GM12892 (cell line): Measurements from ENCODE around the gene DSCAML1.

ENCODE experiments used
- DNase-seq: peaks from one replicate; pipeline ENCODE4 v3.0.0; 2011; ENCODE audit not compliant: insufficient read length
- FAIRE-seq: peaks from 2 replicates; lab custom pipeline; 2011; peaks lifted over from hg19 to GRCh38; lab: Jason Lieb, UNC
- POLR2A ChIP-seq: IDR thresholded peaks from 2 replicates; pipeline ENCODE4 v1.6.1; 2011; ENCODE audit warnings: low read depth, low read length, control low read depth
- POLR2AphosphoS5 ChIP-seq: IDR thresholded peaks from 2 replicates; pipeline ENCODE4 v1.6.1; 2011; ENCODE audit warnings: low read depth, low read length, control low read depth
- TAF1 ChIP-seq: IDR thresholded peaks from 2 replicates; pipeline ENCODE4 v1.6.1; 2011; ENCODE audit warnings: low read depth, mild to moderate bottlenecking, control low read depth, low read length, borderline replicate concordance

Gene DSCAML1

DNA sequence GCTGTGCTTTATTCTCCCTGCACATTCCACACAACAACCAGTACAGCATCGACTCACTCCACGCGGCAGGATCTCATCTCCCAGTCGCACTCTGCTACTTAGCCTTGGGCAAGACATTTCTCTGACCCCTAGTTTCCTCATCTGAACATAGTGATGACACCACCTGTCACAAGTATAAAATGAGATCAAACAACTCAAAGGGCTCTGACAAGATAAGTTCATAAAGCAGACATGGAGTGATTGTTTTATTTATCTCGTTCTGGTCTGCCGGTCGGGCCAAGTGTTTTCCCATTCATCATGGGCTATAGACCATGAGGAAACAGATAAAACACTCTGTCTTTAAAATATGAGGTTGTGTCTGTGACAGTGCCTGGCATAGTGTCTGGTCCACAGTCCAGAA is 35.0 kb downstream of the DSCAML1 start:
- no peak for TF ChIP-seq POLR2A
- no peak for DNase-seq
- peak; percentile 61 for FAIRE-seq

- FAIRE-seq (no peak), DNase-seq (no peak)
- TF ChIP-seq TAF1: no peak
- no peak for TF ChIP-seq POLR2AphosphoS5
- no peak for TF ChIP-seq POLR2A
These were observed 37.7 kb downstream of the DSCAML1 start for GRCh38 chr11:117759305-117759704.

DNA sequence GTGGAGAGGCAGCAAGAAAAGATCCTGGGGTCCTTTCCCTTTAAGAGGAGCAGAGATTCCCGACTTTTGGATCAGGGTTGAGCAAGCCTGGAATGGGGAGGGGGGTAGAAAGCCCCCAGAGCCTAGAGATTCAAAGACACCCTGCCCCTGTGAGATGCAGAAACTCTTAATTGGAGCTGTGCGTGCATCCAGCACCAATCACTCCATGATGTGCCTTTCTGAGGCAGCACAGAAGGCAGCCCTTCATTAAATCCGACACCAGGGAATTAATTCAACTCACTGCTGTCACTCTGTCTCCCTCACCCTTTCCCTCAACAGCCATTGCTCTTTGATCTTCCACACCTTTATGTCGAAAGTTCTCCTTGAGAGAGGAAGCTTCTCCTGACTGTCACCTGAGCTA is 43.0 kb downstream of the DSCAML1 start:
- TF ChIP-seq TAF1 (no peak), POLR2AphosphoS5 (no peak), POLR2A (no peak)
- no peak for FAIRE-seq
- no peak for DNase-seq

DNA sequence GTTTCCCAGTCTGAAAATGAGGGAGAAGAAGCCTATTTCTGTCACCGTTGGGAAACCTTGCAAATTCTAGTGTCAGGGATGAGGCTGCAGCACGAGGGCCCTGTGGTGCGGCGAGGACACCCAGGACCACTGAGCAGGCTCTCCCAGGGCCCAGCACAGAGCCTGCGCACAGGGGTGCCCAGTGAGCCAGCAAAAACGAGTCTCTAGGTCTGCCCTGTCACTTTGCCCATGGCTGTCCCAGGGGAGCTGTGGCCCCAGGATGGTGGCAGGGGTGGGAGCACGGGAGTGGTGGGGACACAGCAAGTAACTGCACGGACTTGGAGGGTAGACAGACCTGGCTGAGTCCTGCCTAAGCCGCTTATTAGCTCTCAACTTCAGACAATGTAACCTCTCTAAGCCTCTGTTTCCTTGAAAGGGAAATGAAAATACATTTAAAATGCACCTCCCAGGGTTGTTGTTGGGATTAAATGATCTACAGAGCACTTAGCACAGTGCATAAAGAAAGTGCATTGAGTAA is 44.2 kb downstream of the DSCAML1 start:
- no peak for DNase-seq
- no peak for FAIRE-seq
- TF ChIP-seq TAF1 (no peak), POLR2A (no peak), POLR2AphosphoS5 (no peak)

- FAIRE-seq (no peak), DNase-seq (no peak)
- no peak for TF ChIP-seq POLR2A
These were observed 44.9 kb downstream of the DSCAML1 start for GRCh38 chr11:117752071-117752470.

- FAIRE-seq: no peak
- TF ChIP-seq POLR2AphosphoS5 (no peak), TAF1 (no peak)
These were observed 45.9 kb downstream of the DSCAML1 start for GRCh38 chr11:117750916-117751662.

GRCh38 chr11:117750357-117750756 is 46.7 kb downstream of the DSCAML1 start:
- FAIRE-seq (no peak), DNase-seq (no peak)
- TF ChIP-seq POLR2AphosphoS5 (no peak), POLR2A (no peak), TAF1 (no peak)

More at GRCh38 chr11:117750916-117751662, 45.9 kb downstream of the DSCAML1 start:
- no peak for DNase-seq

- TF ChIP-seq POLR2A (no peak), POLR2AphosphoS5 (no peak), TAF1 (no peak)
- DNase-seq: no peak
- FAIRE-seq: no peak
These were observed 47.5 kb downstream of the DSCAML1 start for GRCh38 chr11:117749541-117749910.

DNA sequence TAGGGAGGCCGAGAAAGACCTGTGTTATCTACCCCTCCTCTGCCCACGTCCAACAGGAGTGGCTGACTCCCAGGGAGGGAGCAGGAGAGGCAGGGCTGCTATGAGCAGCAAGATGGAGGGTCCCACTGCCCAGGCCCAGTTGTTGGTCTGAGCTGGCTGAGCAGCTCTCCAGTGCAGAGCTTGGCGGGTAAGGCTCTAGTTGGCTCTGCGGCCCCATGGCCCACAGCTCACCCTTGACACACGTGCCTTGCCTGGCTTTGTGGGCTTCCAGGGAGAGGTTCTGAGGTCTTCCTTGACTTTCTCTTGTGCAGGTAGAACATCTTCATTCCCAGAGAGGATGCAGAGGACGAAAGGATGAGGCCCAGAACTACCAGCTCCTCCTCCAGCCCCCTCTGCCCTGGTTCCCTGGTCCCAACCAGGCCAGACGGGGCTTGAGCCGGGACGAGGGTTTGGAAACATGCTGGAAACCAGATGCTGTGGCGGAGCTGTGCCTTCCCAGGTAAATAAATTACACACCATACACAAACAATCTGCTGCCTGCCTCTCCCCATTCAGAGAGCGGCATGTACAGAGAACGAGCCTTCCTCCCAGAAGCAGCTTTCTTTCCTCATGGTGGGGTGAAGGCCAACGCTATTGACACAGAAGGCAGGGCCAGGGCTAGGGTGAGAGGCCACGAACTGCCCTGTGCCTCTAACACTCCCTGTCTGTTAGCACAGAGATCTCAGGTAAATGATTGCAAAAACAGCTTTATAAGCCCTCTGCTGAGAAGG is 48.1 kb downstream of the DSCAML1 start:
- DNase-seq (no peak), FAIRE-seq (no peak)
- TF ChIP-seq POLR2AphosphoS5 (no peak), POLR2A (no peak), TAF1 (no peak)

GRCh38 chr11:117747892-117748291 is 49.1 kb downstream of the DSCAML1 start:
- FAIRE-seq: no peak
- TF ChIP-seq POLR2A (no peak), POLR2AphosphoS5 (no peak), TAF1 (no peak)
- no peak for DNase-seq

DNA sequence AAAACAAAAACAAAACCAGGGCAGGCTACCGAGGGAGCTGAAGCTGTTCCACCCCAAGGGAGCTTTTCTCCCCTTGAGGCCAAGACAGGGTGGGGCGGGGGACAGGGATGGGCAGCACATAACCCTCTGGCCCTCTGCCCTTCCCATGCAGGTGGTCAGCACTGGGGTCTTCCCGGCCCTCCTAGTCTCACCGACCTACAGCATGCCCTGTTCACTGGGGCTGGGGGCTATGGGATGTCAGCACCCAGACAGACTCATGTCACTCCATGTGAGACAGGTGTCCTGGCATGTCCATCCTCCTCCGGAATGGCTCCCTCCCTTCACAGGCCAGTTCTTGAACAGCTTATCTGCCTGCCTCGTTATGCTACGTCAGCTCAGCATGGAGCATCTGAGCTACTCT is 51.7 kb downstream of the DSCAML1 start:
- no peak for TF ChIP-seq POLR2AphosphoS5
- TF ChIP-seq POLR2A: no peak
- DNase-seq: no peak
- FAIRE-seq: peak; percentile 46

DNA sequence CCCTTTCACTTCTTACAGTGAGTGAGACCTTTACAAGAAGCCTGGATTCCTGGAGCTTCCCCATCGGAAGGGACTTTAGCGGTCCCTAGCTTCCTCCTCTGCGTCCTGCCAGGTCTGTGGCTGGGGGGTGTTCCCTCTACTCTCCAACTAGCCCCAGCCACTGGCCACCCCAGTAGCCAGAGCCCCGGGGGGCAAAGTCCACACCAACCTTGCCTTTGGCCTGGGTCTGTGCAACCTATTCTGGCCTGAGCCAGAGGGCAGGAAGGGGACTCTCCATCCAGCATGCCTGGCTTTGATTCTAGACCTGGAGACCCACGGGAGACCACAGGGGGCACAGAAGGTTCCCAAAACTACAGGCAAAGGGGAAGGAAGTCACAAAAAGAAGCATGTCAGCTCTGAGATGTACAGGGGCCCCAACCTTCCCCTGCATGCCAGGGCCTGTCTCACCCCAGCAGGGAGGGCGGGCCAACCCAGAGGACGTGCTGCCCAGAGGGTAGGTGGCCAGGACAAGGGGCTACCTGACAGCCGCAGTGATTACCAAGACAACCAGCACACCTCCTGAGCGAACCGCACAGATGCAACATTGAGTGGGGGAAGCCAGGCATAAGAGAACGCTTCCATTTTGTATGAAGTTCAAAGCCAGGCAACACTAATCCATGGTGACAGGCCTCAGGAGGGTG is 52.4 kb downstream of the DSCAML1 start:
- FAIRE-seq (no peak), DNase-seq (no peak)
- no peak for TF ChIP-seq POLR2A
- no peak for TF ChIP-seq POLR2AphosphoS5
- no peak for TF ChIP-seq TAF1
